DMS79 treated with DMSO at 0.1 percent for 48 hours (cell line): ENCODE data around the gene PROKR1.
"Not testable (repeated sequence)": the region's sequence is repeated elsewhere in the genome, so short reads cannot be mapped to it uniquely, and the experiment has no call there.

Source experiments
- DNase-seq: peaks from one replicate; lab custom pipeline; 2025; lab: John Stamatoyannopoulos, UW

Gene PROKR1

DNA sequence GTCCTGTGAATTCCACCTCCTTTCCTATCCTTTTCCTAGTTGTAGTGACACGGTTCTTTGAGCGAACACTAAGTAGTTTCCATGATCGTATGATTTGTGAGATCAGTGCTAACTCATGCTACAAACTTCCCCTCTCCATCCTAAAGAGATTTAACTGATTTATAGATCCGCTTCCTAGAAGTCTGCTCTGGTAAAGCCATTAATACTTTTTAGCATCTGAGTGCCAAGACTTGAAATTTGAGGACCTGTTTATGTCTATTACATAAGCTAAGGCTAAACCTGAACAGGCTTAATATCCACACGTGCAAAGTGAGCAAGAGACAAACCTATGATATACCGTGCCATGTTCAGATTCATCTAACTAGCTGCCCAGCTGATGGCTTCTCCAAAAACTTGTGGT, 14.9 kb downstream of the PROKR1 start:
- no peak for DNase-seq

DNA sequence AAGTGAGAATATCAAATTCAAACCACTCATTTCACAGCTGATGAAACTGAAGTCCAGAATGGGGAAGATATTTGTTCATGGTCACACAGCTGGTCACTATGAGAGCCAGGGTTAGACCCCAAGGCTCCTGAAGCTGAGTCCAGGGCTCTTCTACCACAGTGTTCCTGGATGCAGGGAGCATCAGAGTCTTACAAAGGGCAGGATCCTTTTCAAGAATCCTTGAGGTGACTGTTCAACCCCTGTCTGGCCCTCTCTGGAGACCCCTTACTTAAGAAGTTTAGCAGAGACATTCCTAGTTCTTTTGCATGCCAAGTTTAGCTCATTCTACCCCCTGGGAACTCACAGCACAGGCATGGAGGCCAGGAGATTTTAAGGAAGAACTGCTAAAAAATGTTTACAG, 15.7 kb downstream of the PROKR1 start:
- DNase-seq, result no peak

DNA sequence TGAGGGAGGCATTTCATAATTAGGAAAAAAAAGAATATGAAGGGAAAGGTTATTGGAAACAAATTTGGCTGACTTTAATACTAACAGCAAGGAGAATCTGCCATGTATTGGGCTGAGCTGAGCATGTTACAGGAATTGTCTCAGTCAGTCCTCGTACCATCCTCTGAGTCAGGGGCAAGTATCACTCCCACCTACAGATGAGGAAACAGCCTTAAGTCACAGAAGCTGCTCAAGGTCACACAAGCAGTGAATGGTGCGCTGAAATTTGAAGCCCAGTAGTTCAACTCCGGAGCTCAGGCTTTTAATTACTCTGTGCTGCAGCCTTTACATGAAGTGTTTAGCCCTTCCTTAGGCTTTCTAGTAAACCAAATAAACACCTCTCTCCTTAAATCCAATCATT, 17.3 kb downstream of the PROKR1 start:
- DNase-seq, result no peak

DNA sequence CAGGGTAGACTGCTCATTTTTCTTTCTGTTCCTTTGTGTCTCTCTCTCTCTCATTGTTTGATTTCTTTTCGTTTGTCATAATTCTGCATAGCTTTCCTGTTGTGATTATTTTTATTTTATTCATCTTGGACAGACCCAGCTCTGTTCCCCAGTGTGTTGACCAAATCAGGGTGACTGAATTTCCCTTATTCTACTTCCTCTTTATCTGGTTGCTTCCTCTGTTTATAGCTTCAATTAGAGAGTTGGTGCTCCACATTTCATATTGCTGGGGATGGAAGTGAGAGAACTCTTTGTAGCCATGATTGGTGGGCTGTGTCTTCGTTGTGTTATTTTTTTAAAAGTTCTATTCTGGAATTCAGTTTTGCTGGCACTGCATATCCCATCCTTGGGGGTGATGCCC, 19.1 kb downstream of the PROKR1 start:
- DNase-seq, result no peak

DNA sequence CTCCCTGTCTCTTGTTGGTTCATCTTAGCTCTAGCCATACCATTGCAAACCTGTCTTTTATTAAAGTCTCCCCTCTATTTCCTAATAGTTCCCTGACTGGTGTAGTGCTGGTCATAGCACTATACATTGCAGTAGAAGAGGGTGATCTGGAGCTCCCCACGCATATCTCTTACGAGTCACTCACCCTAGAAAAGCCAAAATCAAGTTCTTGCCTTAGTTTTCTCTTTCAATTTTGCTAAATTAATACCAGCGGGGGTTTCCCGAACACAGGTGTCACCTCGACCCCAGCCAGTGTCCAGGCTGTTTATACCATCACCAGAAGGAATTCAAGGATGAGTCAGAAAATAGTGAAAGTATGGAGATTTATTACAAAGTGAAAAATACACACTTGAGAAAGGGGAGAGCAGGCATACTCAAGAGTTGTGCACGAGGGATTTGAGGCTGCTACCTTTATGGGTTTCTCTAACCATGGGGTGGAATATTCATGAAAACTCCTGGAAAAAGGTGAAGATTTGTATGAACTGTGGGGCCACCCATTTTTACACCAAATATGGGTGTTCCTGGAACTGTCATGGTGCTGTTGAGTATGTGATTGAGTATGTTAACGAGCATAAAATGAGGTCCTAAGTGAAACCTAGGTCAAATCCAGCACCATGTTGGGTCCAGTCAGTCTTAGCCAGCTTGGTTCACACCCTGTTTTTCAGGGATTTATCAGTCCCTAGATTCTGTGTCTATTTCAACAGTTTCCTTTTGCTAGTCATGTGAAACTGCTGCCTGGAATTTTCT, 20.2 kb downstream of the PROKR1 start:
- DNase-seq, result no peak

DNA sequence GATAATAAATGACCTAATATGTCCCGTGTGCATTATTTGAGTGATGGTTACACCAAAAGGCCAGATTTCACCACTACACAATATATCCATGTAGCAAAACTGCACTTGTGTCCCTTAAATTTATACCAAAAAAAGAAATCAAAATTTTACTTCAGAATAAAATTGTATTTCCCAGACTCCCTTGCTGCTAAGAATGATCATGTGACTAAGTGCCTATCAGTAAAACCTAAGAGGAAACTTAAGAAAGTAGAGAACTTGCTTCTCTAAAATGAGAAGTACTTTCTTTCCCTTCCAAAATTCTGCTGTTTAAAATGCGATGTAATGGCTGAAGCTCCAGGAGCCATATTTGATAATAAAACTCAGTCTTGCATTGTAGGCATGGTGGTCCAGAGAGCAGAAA, 24.0 kb downstream of the PROKR1 start:
- no peak for DNase-seq

DNA sequence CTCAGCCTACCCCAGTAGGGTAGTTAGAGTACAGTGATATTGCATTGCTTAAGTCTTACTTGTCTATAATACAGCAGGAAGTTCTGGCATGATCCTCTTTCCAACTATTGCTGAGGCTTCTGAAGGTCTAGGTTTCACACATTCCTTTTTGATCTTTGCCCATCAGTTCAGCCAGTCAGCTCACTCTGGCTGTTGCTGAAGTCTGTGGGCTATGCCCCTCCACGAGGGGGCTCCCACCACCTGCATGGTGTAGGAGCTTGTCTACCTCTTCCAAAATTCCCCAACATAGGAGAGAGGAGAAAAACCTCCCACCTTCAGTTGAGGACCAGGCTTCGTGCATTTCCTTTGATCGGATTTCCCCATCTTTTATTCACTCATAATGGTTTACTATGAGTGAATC, 26.3 kb downstream of the PROKR1 start:
- DNase-seq, result no peak

DNA sequence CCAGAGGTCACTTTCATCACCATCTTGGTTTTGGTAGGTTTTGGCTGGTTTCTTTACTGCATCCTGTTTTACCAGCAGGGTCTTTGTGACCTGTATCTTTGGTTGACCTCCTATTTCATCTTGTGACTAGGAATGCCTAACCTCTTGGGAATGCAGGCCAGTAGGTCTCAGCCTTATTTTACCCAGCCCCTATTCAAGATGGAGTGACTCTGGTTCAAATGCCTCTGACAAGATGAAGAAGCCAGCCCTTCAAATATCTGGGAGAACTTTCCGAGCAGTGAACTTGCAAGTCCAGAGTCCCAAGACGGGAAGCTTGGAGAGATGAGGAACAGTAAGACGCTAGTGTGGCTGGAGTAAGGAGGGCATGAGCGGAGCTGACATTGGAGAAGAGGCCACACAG, 28.6 kb downstream of the PROKR1 start:
- DNase-seq, result no peak

DNA sequence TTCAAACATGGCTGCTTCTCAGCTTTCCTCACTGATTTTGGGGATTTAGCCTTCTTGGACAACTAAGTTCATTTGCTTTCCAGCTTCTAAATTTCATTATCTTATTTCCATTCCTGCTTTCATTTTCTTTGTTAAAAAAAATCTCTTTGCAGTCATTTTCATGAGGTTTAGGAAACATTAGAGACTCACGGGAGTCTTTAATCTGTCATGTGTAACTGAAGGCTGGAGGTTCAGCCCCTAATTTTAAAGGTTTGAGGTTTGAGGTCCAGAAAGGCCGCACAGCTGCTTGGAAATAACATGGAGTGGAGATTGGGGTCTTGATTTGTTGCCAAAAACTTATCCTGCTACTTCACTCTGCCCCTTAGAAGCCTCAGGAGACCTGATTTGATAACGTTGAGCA, 30.3 kb downstream of the PROKR1 start:
- DNase-seq, result no peak

DNA sequence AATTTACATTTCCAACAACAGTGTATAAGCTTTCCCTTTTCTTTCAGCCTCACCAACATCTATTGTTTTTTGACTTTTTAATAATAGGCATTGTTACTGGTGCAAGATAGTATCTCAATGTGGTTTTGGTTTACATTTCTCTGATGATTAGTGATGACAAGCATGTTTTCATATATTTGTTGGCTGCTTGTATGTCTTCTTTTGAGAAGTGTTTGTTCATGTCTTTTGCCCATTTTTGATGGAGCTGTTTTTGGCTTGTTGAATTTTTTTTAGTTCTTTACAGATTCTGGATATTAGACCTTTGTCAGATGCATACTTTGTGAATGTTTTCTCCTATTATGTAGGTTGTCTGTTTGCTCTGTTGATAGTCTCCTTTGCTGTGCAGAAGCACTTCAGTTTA, 32.1 kb downstream of the PROKR1 start:
- DNase-seq, result no peak

DNA sequence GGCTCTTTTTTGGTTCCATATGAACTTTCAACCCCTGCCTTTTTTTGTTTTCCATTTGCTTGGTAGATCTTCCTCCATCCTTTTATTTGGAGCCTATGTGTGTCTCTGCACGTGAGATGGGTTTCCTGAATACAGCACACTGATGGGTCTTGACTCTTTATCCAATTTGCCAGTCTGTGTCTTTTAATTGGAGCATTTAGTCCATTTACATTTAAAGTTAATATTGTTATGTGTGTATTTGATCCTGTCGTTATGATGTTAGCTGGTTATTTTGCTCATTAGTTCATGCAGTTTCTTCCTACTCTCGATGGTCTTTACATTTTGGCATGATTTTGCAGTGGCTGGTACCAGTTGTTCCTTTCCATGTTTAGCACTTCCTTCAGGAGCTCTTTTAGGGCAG, 34.5 kb downstream of the PROKR1 start:
- not testable (repeated sequence) for DNase-seq

DNA sequence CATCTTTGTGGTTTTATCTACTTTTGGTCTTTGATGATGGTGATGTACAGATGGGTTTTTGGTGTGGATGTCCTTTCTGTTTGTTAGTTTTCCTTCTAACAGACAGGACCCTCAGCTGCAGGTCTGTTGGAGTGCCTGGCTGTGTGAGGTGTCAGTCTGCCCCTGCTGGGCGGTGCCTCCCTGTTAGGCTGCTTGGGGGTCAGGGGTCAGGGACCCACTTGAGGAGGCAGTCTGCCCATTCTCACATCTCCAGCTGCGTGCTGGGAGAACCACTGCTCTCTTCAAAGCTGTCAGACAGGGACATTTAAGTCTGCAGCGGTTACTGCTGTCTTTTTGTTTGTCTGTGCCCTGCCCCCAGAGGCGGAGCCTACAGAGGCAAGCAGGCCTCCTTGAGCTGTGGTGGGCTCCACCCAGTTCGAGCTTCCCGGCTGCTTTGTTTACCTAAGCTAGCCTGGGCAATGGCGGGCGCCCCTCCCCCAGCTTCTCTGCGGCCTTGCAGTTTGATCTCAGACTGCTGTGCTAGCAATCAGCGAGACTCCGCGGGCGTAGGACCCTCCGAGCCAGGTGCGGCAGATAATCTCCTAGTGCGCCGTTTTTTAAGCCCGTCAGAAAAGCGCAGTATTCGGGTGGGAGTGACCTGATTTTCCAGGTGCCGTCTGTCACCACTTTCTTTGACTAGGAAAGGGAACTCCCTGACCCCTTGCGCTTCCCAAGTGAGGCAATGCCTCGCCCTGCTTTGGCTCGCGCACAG, 36.0 kb downstream of the PROKR1 start:
- not testable (repeated sequence) for DNase-seq

DNA sequence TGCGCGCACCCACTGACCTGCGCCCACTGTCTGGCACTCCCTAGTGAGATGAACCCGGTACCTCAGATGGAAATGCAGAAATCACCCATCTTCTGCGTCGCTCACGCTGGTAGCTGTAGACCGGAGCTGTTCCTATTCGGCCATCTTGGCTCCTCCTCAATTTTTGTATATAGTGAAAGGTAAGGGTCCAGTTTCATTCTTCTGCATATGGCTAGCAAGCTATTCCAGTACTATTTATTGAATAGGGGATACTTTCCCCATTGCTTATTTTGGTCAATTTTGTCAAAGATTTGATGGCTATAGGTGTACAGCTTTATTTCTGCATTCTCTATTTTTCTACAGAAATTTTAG, 36.5 kb downstream of the PROKR1 start:
- not testable (repeated sequence) for DNase-seq

DNA sequence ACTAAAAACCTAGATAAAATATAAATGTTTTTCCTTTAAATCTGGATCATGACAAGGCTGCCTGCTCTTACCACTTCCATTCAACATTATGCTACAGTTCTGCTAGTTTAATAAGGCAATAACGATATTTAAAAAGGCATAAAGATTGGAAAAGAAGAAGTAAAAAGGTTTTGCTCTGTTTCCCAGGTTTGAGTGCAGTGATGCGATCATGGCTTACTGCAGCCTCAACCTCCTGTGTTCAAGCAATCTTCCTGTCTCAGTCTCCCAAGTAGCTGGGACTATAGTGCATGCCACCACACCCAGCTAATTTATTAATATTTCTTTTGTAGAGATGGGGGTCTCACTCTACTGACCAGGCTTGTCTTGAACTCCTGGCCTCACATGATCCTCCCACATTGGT, 40.8 kb downstream of the PROKR1 start:
- no peak for DNase-seq

DNA sequence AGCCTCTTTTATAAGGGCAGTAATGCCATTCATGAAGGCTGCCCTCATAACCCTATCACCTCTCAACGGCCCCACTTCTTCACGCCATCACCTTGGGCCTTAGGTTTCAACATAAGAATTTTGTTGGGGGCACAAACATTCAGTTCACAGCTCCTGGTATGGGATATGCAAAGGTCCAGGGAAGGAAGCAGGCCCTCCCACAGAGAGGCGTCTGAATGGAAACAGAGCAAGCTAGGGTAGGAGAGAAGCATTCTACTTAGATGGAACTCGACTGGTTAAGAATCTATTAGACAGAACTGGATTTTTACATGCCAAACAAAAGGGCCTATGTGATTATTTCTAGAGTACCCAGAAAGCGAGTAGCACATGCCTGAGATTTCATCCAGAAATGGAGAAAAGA, 42.8 kb downstream of the PROKR1 start:
- DNase-seq, result no peak

DNA sequence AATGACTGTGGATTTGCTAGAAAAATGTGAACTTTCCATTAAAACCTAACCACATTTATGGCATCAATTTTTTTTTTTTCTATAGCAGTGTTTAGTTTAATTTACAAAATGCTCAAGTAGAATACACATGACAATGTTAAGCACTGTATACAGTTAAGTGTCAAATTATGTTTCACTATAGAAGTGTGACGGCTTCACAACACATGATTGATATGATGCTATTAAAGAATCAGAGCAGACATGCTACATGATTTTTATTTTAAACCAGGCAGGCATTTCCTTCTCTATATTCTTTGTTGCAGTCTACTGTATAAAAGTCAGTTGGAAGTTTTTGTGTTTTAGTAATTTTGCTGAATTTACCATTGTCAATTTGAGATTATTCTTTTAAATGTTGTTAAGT, 43.6 kb downstream of the PROKR1 start:
- DNase-seq, result no peak

DNA sequence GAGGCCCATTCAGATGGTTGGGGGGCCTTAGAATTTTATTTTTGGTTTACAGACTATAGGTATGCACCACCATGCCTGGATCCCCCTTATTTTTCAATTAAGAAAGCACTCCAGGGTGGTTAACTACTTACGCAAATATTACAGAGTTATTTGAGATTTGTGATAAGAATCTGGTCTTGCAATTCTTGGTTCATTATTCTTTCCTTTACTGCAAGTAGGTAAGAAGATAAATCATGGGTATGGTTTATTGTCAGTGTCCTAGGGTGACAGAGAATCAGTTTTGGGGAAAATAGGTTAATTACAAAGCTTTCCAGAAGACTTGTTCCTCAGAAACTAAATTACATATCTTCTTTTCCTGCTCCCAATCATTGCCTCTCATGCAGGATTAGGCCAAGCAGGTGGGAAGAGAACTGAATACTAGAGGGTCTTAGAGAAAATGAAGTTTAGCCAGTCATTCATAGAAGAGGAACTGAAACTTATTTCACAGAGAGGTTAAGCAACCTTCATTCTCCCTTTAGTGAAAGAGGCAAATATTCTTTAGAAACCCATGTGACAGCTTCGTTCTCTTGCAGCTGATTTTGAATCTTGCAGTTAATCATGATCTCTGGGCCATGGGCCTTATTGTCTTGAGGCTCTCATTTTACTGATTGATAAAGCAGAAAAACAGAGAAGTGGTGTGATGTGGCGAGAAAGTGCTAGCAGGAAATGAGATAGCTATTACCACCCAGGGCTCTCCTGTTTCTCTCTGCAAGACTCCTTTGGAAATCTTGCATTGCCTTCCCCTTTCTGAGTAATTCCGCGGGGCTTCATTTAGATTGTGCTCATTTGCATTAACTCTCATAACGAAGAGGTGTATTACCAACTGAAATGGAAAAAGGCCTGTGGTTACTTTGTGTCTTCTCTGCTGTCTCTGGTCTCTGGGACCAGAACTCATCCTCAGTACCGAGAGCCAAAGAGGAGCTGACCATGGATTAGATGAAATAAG, 46.5 kb downstream of the PROKR1 start:
- DNase-seq, result no peak

DNA sequence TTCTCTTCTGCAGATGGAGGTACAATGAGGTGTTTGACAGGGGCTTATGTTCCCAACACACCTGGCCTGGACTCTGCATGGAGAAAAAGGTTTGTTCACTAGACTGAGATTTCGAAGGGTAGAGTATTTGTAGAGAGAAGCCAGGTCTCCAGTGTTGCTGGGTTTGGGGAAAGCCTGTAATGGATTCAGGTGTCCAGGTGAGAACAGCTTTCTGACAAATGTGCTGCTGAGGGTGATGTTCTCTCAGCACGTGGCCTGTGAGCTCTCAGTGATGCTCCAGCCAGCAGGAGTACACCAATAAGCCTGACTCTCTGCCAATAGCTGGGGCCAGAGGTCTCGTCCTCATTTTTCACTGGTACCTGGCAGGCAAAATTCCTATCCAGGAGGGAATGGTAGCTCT, 47.5 kb downstream of the PROKR1 start:
- no peak for DNase-seq

DNA sequence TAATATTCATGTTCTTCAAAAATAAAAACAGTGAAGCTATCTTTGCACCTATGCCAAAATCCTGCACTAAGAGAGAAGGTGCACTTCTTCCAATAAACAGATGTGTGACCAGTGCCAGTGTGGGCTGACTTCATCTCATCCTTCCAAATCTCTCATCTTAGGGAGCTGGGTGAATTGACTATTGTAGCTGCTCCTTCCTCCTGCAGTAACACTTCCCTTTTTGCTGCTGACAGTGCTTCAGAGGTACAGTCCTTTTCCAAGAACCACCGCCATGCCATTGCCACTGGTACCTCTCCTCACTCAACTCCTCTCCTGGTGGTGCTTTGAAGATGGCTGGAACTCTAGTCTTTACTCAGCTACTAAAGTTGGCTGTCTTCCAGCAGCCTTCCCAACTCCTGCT, 49.1 kb downstream of the PROKR1 start:
- DNase-seq, result no peak

DNA sequence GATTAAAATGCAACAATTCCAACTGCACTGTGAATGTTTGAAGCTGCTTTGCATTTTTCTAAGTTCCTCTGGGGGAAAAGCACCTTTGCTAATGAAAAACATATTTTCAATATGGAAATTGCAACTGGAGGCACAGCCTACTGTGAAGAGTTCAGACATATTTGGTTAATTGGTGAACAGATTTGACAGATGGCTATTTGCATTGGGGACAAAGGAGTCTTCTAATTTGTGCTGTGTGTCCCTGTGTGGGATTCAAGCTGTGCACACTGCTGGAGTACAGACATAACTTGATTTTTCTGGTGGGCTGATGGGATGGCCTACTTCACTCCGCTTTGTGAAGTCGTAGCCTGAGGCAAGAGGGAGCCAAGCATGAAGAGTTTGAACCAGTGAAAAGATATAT, 50.6 kb downstream of the PROKR1 start:
- no peak for DNase-seq

DNA sequence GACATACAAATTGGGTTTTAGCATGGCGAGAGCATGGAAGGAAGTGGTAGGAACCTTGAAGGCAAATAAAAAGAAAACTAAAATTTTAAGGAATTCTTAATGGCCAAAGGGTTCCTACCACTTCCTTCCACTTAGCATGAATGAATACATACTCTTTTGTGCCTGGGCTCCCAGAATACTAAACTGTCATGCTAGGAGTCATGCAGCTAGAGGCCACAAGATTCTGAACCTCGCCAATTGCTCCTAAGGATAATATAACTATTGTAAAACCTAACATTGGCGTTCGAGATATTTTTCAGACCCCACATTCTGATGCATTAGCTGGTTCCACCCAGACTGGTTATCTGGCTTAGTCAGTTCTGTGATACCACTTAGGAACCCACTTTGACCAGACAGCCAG, 52.6 kb downstream of the PROKR1 start:
- DNase-seq, result no peak

DNA sequence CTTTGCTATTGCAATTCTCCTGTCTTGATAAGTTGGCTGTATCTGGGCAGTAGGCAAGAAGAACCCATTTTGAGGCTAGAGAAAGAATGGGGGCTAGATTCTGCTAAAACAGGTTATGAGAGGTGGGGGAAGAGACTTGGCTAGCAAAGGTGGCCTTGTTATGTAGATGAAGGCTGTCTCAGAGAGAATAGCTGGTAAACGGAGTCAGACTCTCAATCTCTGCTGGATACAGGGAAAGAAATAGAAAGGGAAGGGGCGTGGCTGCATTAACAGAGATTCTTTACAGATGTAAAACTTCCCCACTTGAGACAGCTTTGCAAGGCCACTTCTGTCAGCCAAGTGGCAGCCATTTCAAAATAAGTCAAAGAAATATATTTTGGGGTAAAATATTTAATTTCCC, 53.2 kb downstream of the PROKR1 start:
- DNase-seq, result no peak
